Activated T-helper 1 cell treated with Interleukin-2 at 50 U/mL for 16 hours (primary cell): Measurements from ENCODE around the gene ZNF367.

Source experiments
- DNase-seq: peaks from one replicate; pipeline ENCODE4 v3.0.0-alpha.2; 2020; ENCODE audit warnings: low read depth

Gene ZNF367

DNA sequence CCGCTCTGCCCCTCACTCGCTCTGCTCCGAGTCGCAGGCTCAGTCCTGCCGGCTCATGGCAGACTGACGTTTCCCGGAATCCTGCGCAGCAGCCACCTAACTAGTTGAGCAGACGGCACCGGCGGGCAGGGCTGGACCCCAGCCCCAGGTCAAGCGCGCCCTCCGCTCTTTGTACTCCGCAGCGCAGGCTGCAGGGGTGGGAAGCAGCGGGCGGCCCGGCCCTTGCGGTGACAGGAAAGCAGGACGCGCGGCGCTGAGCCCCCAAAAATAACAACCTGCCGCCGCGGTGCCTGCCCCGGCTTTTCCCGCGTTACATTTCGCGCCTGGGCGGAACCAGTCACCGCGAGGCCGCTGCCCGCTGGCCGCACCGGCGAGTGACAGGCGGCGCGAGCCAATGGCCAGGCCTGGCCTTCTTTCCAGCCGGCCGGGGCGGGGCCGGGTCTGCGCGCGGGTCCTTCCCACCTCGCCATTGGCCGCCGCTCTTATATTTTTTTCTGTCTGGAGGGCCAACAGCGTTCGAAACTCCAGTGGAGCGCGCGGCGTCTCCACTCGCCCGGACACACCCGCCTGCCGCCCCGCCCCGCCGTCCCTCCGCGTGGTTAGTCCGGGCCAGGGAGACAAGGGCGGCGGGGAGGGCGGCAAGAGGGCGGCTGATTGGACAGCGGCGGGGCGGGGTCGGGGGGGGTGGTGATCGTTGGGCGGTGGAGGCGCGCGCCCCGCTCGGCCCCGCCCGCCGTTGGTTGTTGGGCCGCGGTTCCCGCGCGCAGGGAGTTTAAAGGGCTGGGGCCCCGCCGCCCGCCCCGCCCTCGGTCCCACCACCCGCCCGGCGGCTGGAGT is at the start of gene ZNF367:
TSS of gene ZNF367 (minus strand) at position 288 of the 837 bp plus-strand sequence. CDS start 338 bp downstream, outside the sequence.
- peak; percentile 88 for DNase-seq

GRCh38 chr9:96467784-96468183 is 49.6 kb upstream of the ZNF367 start:
- no peak for DNase-seq

- DNase-seq: no peak
Measured at GRCh38 chr9:96464426-96464825, 46.3 kb upstream of the ZNF367 start.

DNA sequence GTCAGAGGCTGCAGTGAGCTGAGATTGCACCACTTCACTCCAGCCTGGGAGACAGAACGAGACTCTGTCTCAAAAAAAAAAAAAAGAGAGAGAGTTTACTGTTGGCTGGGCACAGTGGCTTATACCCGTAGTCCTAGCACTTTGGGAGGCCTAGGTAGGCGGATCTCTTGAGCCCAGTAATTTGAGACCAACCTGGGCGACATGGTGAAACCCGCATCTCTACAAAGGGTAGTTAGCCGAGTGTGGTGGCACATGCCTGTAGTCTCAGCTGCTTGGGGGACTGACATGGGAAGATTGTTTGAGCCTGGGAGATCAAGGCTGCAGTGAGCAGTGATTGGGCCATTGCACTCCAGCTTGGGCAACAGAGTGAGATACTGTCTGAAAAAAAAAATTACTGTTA is 44.4 kb upstream of the ZNF367 start:
- DNase-seq: no peak

DNA sequence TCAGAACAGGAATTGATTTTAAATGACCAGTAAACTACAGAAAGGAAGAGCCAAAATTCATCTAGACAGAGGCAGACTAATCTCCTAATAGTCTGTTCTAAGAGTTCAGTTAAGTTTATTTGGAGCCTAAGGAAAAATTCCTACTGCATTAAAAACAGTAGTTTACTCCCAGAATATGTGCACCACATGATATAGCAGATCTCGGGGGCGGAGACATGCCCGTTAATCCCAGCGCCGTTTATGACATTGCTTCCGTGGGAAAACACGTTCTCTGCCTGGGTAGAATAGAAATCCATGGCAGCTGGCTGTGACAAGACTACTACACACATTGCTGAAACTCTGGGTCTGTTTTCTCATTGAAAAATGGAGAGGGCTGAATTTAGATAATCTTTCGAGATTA is 43.2 kb upstream of the ZNF367 start:
- DNase-seq: no peak

DNA sequence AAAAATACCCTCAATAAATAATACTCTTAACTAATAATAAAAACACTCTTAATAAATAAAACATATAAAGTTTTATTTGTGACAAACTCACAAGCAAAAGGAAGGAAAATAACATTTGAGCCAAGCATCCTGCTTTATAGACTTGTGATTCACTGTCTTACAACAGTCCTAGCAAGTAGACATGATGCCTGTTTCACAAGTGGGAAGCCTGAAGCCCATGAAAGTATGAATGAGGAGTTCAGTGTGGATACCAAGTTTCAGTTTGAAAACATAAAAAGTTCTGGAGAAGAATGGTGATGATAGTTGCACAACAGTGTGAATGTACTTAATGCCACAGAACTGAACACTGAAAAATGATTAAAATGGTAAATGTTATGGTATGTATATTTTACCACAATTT is 42.7 kb upstream of the ZNF367 start:
- no peak for DNase-seq

- DNase-seq: no peak
Measured at GRCh38 chr9:96460470-96460869, 42.3 kb upstream of the ZNF367 start.

DNA sequence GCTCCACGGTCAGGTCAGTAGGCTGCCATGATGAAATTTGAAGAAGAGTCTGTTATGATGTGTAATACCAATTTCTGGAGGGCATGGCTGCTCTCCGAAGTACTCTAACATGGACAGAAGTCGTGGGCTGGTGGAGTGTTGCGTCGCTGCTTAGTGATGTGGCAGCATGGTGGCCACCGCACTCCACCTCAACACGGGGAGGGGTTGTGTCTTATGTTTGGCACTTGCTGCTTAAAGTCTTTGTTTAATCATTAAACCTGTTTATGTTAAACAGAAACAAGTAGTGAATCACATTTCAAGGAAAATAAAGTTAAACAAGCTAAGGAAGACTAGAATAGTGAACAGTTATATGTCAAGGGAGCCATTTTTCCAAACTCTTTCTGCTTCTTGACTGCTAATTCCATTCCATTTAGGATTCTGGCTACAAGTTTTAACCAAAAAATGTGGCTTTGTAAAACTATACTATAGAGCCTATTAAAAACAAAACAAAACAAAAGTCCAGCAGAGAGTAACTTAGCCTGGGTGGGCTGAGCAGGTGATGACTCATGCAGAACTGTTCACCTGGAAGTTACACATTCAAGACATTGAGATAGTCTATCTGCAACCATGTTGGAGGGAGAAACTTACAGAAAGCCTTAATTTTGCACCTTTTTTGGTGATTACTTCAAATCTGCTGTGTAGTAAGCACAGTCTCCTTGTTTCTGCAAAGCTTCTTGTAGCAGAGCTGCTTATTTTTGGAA is 41.3 kb upstream of the ZNF367 start:
- no peak for DNase-seq

DNA sequence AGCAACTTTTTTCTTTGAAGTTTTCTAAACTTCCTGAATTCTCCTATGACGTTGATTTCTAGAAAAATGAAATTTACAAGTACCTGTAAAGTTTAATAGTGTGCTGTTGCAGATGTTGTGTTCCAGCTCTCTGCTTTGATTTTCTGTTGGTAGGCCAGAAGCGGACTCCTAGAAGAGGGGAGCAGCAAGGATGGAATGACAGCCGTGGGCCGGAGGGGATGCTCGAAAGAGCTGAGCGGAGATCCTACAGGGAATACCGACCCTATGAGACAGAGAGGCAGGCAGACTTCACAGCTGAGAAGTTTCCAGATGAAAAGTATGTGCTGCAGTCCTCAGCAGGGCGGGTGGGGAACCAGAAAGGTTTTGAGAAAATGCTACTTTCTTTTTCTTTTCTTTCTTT is 40.1 kb upstream of the ZNF367 start:
- no peak for DNase-seq

- no peak for DNase-seq
Measured at GRCh38 chr9:96457266-96457665, 39.1 kb upstream of the ZNF367 start.

- DNase-seq: no peak
Measured at GRCh38 chr9:96453625-96454024, 35.5 kb upstream of the ZNF367 start.

DNA sequence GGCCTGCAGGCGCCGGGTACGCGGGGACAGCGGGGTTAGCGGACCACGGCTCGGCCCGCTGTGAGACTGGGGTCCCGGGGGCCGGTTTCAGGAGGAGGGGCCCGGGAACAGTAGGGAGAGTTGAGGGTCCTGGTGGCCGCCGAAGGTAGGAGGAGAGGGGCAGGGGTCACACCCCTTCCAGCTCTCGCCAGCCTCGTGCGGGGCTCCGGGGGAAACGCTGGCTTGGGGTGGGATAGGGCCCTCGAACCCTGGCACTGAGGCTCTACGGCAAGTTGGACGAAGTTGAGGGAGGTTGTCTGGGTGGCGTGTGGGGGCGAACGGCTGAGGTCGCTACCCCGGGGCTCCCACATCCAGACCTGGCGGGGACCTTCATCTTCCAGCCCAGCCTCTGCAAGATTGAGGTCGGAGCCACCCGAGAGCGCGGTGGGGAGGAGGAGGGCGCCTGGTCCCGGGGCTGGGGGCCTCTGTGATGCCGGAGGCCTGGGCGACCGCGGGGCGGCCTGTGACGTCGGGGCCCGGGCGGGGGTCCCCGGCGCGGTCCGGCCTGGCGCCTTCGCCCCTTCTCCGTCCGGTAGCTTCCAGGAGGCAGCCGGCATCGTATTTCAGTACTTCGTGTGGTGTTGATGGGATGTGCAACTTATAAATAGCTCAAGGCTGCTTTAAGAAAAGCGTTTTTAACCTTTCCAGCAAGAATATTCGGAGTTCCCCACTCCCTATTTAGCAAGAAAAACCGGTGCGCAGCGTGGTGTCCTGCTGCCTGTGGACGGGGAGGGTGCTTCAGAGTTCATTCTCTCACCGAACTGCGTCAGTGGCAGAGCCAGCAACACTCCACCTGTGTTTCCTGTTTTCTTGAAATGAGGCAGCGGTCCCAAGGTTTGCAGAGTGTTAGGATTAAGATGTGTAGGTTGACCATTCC is 32.7 kb upstream of the ZNF367 start:
- peak; percentile 20 for DNase-seq

DNA sequence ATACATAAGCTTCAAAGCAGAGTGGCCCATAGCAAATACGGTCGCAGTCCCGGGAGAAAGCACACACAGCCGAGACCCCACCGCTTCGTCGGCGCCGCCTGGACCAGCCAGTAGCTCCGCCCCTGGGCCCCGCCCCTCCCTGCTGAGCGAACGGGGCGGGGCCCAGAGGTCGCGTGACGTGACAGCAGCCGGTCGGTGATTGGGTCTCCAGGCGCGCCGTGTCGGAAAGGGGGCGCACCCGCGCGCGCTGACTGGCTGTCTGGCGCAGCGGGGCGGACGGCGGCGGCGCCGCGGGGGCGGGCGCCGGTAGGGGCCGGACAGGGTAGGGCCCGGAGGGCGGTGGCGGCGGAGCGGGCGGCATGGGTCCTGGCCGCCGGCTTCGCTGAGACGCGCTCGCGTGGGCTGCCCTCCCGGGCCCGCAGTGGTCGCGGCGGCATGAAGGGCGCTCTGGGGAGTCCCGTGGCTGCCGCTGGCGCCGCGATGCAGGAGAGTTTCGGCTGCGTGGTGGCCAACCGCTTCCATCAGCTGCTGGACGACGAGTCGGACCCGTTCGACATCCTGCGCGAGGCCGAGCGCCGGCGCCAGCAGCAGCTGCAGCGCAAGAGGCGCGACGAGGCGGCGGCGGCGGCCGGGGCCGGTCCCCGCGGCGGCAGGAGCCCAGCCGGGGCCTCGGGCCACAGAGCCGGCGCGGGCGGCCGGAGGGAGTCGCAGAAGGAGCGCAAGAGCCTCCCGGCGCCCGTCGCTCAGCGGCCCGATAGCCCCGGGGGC is 31.9 kb upstream of the ZNF367 start, which contains the start of gene HABP4:
TSS of gene HABP4 (plus strand) at position 325 of the 768 bp plus-strand sequence. CDS start at position 436, 111 bp downstream.
- peak; percentile 96 for DNase-seq

DNA sequence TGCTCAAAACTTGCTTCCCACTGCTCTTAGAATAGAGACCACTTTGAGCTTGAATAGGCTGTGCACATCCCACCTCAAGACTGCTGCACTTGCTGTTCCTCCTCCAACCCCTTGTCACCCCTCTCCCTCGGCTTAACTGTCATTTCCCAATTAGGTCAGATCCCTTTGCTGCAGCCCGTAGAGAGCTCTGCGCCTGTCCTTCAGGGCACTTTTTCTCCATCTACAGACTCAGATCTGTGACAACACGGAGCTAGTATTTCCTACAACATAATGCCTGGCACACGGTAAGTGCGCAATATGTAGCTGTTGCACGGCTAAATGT is 31.3 kb upstream of the ZNF367 start:
- no peak for DNase-seq

GRCh38 chr9:96448546-96449170 is 30.5 kb upstream of the ZNF367 start:
- DNase-seq: no peak

DNA sequence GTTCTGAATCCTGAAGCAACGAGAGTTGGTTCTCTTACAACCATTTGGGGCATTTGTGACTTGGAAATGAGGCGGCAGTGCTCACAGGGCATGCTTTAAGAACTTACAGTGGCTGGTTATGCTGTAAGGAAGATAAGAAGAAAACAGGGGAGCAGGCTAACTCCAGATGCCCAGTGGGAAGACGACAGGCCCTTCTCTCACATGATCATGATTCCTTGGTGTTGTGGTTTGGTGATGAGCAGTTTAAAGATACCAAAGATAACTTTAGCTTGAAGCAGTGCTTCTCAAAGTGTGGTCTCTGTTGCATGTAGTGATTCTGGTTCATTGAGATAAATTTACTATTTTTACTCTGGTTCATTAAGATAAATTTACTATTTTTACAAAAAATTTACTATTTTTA is 29.2 kb upstream of the ZNF367 start:
- no peak for DNase-seq

GRCh38 chr9:96442491-96442890 is 24.3 kb upstream of the ZNF367 start:
- no peak for DNase-seq

- no peak for DNase-seq
Measured at GRCh38 chr9:96441798-96442445, 23.8 kb upstream of the ZNF367 start.

DNA sequence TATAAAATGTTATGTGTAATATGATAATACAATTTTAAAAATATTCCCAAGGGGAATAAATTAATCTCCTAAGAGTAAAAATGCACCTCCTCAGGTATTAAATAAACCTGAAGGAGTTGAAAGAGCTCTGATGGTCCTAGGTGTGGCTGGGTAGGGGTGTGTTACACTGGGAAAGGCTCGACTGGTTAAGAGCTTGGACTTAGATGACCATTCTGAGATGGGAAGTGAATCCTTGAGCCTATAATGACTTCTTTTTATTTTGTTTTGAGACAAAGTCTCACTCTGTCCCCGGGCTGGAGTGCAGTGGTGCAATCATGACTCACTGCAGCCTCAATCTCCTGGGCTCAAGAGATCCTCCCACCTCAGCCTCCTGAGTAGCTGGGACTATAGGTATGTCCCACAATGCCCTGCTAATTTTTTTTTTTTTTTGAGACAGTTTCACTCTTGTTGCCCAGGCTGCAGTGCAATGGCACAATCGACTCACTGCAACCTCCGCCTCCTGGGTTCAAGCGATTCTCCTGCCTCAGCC is 22.6 kb upstream of the ZNF367 start:
- DNase-seq: no peak

DNA sequence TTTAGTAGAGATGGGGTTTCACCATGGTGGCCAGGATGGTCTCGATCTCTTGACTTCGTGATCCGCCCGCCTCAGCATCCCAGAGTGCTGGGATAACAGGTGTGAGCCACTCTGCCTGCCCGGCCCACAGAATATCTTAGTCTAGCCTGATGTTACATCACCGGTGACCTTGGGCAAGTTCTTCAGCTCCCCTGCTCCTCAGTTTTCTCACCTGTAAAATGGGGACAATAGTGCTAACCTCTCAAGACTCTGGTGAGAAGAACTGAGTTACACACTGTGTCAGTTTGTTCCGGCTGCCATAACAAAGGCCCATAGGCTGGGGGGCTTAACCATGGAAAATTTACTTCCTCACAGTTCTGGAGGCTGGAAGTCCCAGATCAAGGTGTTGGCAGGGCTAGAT is 19.3 kb upstream of the ZNF367 start:
- no peak for DNase-seq
